IMR-90 (cell line): Measurements from ENCODE around the gene ABCA6. TPM values are rescaled to one million over a fixed set of nuclear protein-coding genes. Genes with fewer than 3 reads are reported as not detected.

Source experiments
- ATAC-seq: fragments of 200-7000 bp; cut with Tn5 transposase; 2 replicates; pipeline ENCODE4 v1.9.1; 2020; ENCODE audit warnings: low read depth, mild to moderate bottlenecking, moderate library complexity
- BruUV-seq: library from RNA; stranded (reverse); fragments of 400-500 nt; replicated peaks from 2 replicates; lab custom pipeline; 2021; lab: Mats Ljungman, UMichigan
- CTCF ChIA-PET: fragments of 300-600 bp; formaldehyde crosslinking; extraction: SDS; loops from one replicate; lab custom pipeline; 2021; ENCODE audit warnings: antibody characterized with exemption; lab: Yijun Ruan, JAX
- POLR2A ChIA-PET: fragments of 300-600 bp; sonication (Branson Sonifier 250); formaldehyde crosslinking; loops from one replicate; lab custom pipeline; 2022; ENCODE audit warnings: antibody characterized with exemption; ENCODE audit not compliant: unreplicated experiment; lab: Charles Lee
- DNase-seq: peaks from one replicate; pipeline ENCODE4 v3.0.0; 2013
- H2AFZ ChIP-seq: replicated peaks from 2 replicates; pipeline ENCODE3; 2013; ENCODE audit warnings: low read length, mild to moderate bottlenecking; ENCODE audit not compliant: poor library complexity
- H2AK5ac ChIP-seq: 2 replicates; pipeline ENCODE4 v1.6.1; 2013; ENCODE audit warnings: low read depth, low read length, inconsistent platforms
- H2AK9ac ChIP-seq: replicated peaks from 2 replicates; pipeline ENCODE3; 2013; ENCODE audit warnings: mild to moderate bottlenecking, low read depth, low read length, moderate library complexity; ENCODE audit not compliant: poor library complexity
- H2BK120ac ChIP-seq: 2 replicates; pipeline ENCODE4 v1.6.1; 2013; ENCODE audit warnings: low read depth, low read length, inconsistent platforms
- H2BK15ac ChIP-seq: 3 replicates; pipeline ENCODE4 v1.6.1; 2013; ENCODE audit warnings: low read depth, low read length, inconsistent platforms
- H2BK20ac ChIP-seq: 2 replicates; pipeline ENCODE4 v1.6.1; 2013; ENCODE audit warnings: low read depth, mild to moderate bottlenecking, inconsistent platforms, low read length, moderate library complexity
- H2BK5ac ChIP-seq: 2 replicates; pipeline ENCODE4 v1.6.1; 2013; ENCODE audit warnings: mild to moderate bottlenecking, low read depth, low read length, inconsistent platforms; ENCODE audit not compliant: poor library complexity, severe bottlenecking
- H3K14ac ChIP-seq: replicated peaks from 2 replicates; pipeline ENCODE4 v1.6.1; 2013; ENCODE audit warnings: low read depth, low read length, inconsistent platforms
- H3K18ac ChIP-seq: 2 replicates; pipeline ENCODE4 v1.6.1; 2013; ENCODE audit warnings: low read depth, low read length, control low read depth
- H3K23ac ChIP-seq: 2 replicates; pipeline ENCODE4 v1.6.1; 2013; ENCODE audit warnings: low read depth, low read length, inconsistent platforms
- H3K27ac ChIP-seq: 2 replicates; pipeline ENCODE4 v1.5.1; 2013; ENCODE audit warnings: mild to moderate bottlenecking, control low read depth, low read length; ENCODE audit not compliant: insufficient read depth
- H3K27me3 ChIP-seq: 2 replicates; pipeline ENCODE4 v1.6.1; 2013; ENCODE audit warnings: low read length; ENCODE audit not compliant: control insufficient read depth, insufficient read depth
- H3K36me3 ChIP-seq: 2 replicates; pipeline ENCODE4 v1.6.1; 2013; ENCODE audit warnings: low read length, mixed read lengths; ENCODE audit not compliant: control insufficient read depth, insufficient read depth
- H3K4ac ChIP-seq: 2 replicates; pipeline ENCODE4 v1.6.1; 2013; ENCODE audit warnings: low read depth, low read length, inconsistent platforms
- H3K4me1 ChIP-seq: 2 replicates; pipeline ENCODE4 v1.6.1; 2013; ENCODE audit warnings: low read length, mixed read lengths; ENCODE audit not compliant: control insufficient read depth, insufficient read depth
- H3K4me2 ChIP-seq: 2 replicates; pipeline ENCODE4 v1.6.1; 2013; ENCODE audit warnings: low read depth, mild to moderate bottlenecking, control low read depth, low read length, moderate library complexity
- H3K4me3 ChIP-seq: 2 replicates; pipeline ENCODE4 v1.5.1; 2013; ENCODE audit warnings: low read depth, mild to moderate bottlenecking, control low read depth, low read length, moderate library complexity; ENCODE audit not compliant: insufficient read depth
- H3K56ac ChIP-seq: 2 replicates; pipeline ENCODE4 v1.6.1; 2013; ENCODE audit warnings: low read length, inconsistent platforms; ENCODE audit not compliant: insufficient read depth; ENCODE audit errors: extremely low read depth
- H3K79me1 ChIP-seq, 2 experiments: 2 replicates each; pipeline ENCODE4 v1.6.1; 2013; ENCODE audit warnings: low read length in 2 of 2, inconsistent platforms in 1 of 2, low read depth in 1 of 2
- H3K9ac ChIP-seq: 2 replicates; pipeline ENCODE4 v1.6.1; 2013; ENCODE audit warnings: low read depth, low read length, control low read depth
- H3K9me1 ChIP-seq: 2 replicates; pipeline ENCODE4 v1.6.1; 2013; ENCODE audit warnings: low read length, inconsistent platforms; ENCODE audit not compliant: insufficient read depth
- H3K9me3 ChIP-seq: 2 replicates; pipeline ENCODE4 v1.6.1; 2013; ENCODE audit warnings: low read length; ENCODE audit not compliant: control insufficient read depth, insufficient read depth
- H4K20me1 ChIP-seq: 2 replicates; pipeline ENCODE4 v1.6.1; 2013; ENCODE audit warnings: low read length, inconsistent platforms; ENCODE audit not compliant: insufficient read depth
- H4K5ac ChIP-seq: 2 replicates; pipeline ENCODE4 v1.6.1; 2013; ENCODE audit warnings: mild to moderate bottlenecking, low read depth, low read length, control low read depth
- H4K8ac ChIP-seq, 2 experiments: 2 replicates each; pipeline ENCODE4 v1.6.1; 2013; ENCODE audit warnings: low read depth in 2 of 2, low read length in 2 of 2, control low read depth in 1 of 2, inconsistent platforms in 1 of 2
- H4K91ac ChIP-seq: 2 replicates; pipeline ENCODE4 v1.6.1; 2013; ENCODE audit warnings: low read depth, low read length, inconsistent platforms; ENCODE audit not compliant: insufficient read depth
- CTCF ChIP-seq: conservative IDR thresholded peaks from 2 replicates; pipeline ENCODE4 v1.5.1; 2012; ENCODE audit warnings: mild to moderate bottlenecking, low read depth, low read length, improper control_type of control experiment
- WGBS, 2 experiments: methylation state at CpG; one replicate each; pipeline versions ENCODE4 v1.1.5 to v1.1.7; 2013; ENCODE audit warnings: missing lambda C conversion rate in 2 of 2; ENCODE audit not compliant: insufficient read length in 1 of 2; ENCODE audit errors: extremely low coverage in 2 of 2; 5-methylcytosine and 5-hydroxymethylcytosine counted together
- dilution Hi-C: fragments of 300-500 bp; cut with HindIII; formaldehyde crosslinking; loops from one replicate; pipeline ENCODE4 v1.14.3; 2018; ENCODE audit warnings: low sequenced_read_pairs; ENCODE audit not compliant: unreplicated experiment
- in situ Hi-C: fragments of 300-500 bp; cut with MboI; formaldehyde crosslinking; loops from 3 replicates; pipeline ENCODE4 v1.14.3; 2019; ENCODE audit warnings: low sequenced_read_pairs, inconsistent platforms, mixed read lengths
- intact Hi-C: fragments of 100-400 bp; cut with micrococcal nuclease; formaldehyde crosslinking; loops from 2 replicates; pipeline ENCODE4 v1.10.0; 2022
- polyA plus RNA-seq, 3 experiments: library from polyadenylated mRNA; depleted of rRNA; stranded (reverse); fragments of >200 nt; gene quantifications; 2 replicates each; pipeline ENCODE4 v1.2.3, GENCODE V29; 2012; ENCODE audit warnings: low replicate concordance in 1 of 3
- total RNA-seq: library from RNA; depleted of rRNA; stranded (reverse); fragments of >200 nt; gene quantifications from 2 replicates; pipeline ENCODE4 v1.2.3, GENCODE V29; 2012

ABCA6 gene
- total and polyA plus RNA-seq, 2 of the 4 experiments (the other 2 are of a cell fraction): under 0.01 TPM; not detected in 1

DNA sequence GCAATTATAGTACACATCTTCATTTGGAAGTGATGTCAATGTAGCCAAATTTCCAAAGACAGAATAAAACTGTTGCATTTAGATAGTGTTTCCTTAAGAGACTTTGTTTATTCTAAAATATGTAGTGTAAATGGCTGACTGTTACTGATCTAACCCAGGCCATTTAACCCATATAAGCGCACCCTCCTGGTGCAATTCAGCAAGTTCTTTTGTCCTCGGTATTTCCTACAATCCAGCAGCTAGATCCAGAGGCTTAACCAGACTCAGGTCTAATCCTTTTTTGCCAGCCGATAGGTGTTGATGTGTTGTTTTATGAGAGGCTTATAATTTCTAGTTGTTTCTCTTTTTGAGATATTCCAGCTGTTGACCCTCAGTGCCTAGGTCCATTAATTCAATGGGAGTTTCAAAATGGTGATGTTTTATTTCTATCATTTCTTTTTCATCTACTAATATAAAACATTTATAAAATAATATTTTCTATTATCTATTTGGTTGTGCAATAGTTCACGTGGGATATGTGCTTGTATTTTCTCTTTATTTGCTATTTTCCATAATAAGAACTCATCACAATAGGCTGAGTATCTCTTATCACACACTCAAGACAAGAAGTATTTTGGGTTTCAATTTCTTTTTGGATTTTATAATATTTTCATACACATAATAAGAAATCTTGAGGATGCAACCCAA, 95.4 kb downstream of the ABCA6 start:
- CTCF ChIA-PET: no interaction called here
- peaks cover 2% of the 10 kb centered on the region; the same call in 1 of the 2 replicates for H3K9me1 ChIP-seq
- no peaks in the 10 kb centered on the region for H3K36me3 ChIP-seq
- no peak overlapping the region for H2BK5ac ChIP-seq
- H3K27me3 ChIP-seq: no peaks in the 10 kb centered on the region
- H3K4me3 ChIP-seq: no peak overlapping the region
- no TSS peak for BruUV-seq
- H4K20me1 ChIP-seq: no peaks in the 10 kb centered on the region
- H3K4ac ChIP-seq: no peak overlapping the region
- POLR2A ChIA-PET: no interaction called here
- H3K4me2 ChIP-seq: no peak overlapping the region
- H2AK9ac ChIP-seq: no peak overlapping the region
- TF ChIP-seq CTCF: no peak
- no peak overlapping the region for H3K56ac ChIP-seq
- H2AFZ ChIP-seq: no peak overlapping the region
- intact Hi-C loops (no loop called here), dilution Hi-C loops (no loop called here), in situ Hi-C loops (no loop called here)
- no peak overlapping the region for H4K91ac ChIP-seq
- no peak overlapping the region for H3K14ac ChIP-seq
- ATAC-seq: no peak
- H3K23ac ChIP-seq: no peak overlapping the region
- DNase-seq: no peak
- no peak overlapping the region; the same call in 1 of the 2 replicates for H3K18ac ChIP-seq
- no peak overlapping the region for H3K9ac ChIP-seq
- H2BK15ac ChIP-seq: no peak overlapping the region
- H3K9me3 ChIP-seq: no peaks in the 10 kb centered on the region
- H4K5ac ChIP-seq: no peak overlapping the region; the same call in 1 of the 2 replicates
- peaks cover 5% of the 10 kb centered on the region; the same call in 1 of the 2 replicates for H3K4me1 ChIP-seq
- WGBS, 2 experiments: no CpG with 5 or more reads among the region's 4 CpGs
- H3K79me1 ChIP-seq: no peaks in the 10 kb centered on the region
- peak overlapping the region; percentile 13; the same call in 1 of the 2 replicates for H3K27ac ChIP-seq
- no peak overlapping the region for H2BK20ac ChIP-seq
- H2AK5ac ChIP-seq: no peak overlapping the region
- H4K8ac ChIP-seq: no peak overlapping the region
- no peak overlapping the region for H2BK120ac ChIP-seq
